Fibroblast of lung (primary cell): ENCODE results near the gene UBAP1L. TPM values are rescaled to one million over a fixed set of nuclear protein-coding genes. Genes with fewer than 3 reads are reported as not detected.
"Not testable (repeated sequence)": the region's sequence is repeated elsewhere in the genome, so short reads cannot be mapped to it uniquely, and the experiment has no call there.

ENCODE experiments used
- DNase-seq, 2 donors: peaks; one replicate each; pipeline versions ENCODE4 v3.0.0 to v3.0.0-alpha.2; 2010; ENCODE audit warnings: low read depth in 2 of 2
- H2AFZ ChIP-seq: 2 replicates; pipeline ENCODE4 v1.5.1; 2012; ENCODE audit warnings: low read length, control low read depth, inconsistent platforms
- H3K27ac ChIP-seq: 2 replicates; pipeline ENCODE4 v1.5.1; 2011; ENCODE audit warnings: low read length, control low read depth; ENCODE audit not compliant: insufficient read depth
- H3K27me3 ChIP-seq: 2 replicates; pipeline ENCODE4 v1.5.1; 2011; ENCODE audit warnings: mild to moderate bottlenecking, low read length; ENCODE audit not compliant: control insufficient read depth, insufficient read depth
- H3K36me3 ChIP-seq: 2 replicates; pipeline ENCODE4 v1.5.1; 2011; ENCODE audit warnings: low read length; ENCODE audit not compliant: control insufficient read depth, insufficient read depth
- H3K4me1 ChIP-seq: 2 replicates; pipeline ENCODE4 v1.5.1; 2011; ENCODE audit warnings: low read length; ENCODE audit not compliant: control insufficient read depth, insufficient read depth; ENCODE audit errors: extremely low read depth
- H3K4me2 ChIP-seq: 2 replicates; pipeline ENCODE4 v1.5.1; 2011; ENCODE audit warnings: low read length, control low read depth; ENCODE audit not compliant: insufficient read depth; ENCODE audit errors: extremely low read depth
- H3K4me3 ChIP-seq, 4 experiments: fragments of 200-600 bp in 1 of 4; sonication (generic) in 1 of 4; replicated peaks in 1 of 4; 2 replicates each; pipeline ENCODE4 v1.5.1; 2011 to 2016; ENCODE audit warnings: low read length in 4 of 4, low read depth in 3 of 4, mild to moderate bottlenecking in 3 of 4, control low read depth in 2 of 4, inconsistent platforms in 1 of 4, mixed read lengths in 1 of 4; ENCODE audit not compliant: insufficient read depth in 1 of 4; ENCODE audit errors: control extremely low read depth in 1 of 4
- H3K79me2 ChIP-seq: 2 replicates; pipeline ENCODE4 v1.5.1; 2012; ENCODE audit warnings: mild to moderate bottlenecking, low read length, inconsistent platforms; ENCODE audit not compliant: control insufficient read depth, insufficient read depth
- H3K9ac ChIP-seq: 2 replicates; pipeline ENCODE4 v1.5.1; 2011; ENCODE audit warnings: mild to moderate bottlenecking, low read length, control low read depth; ENCODE audit not compliant: insufficient read depth
- H3K9me3 ChIP-seq: 2 replicates; pipeline ENCODE4 v1.5.1; 2012; ENCODE audit warnings: low read depth, low read length; ENCODE audit not compliant: control insufficient read depth, insufficient read depth
- H4K20me1 ChIP-seq: 2 replicates; pipeline ENCODE4 v1.5.1; 2011; ENCODE audit warnings: low read length; ENCODE audit not compliant: control insufficient read depth, insufficient read depth; ENCODE audit errors: extremely low read depth
- EZH2 ChIP-seq: IDR thresholded peaks from 2 replicates; pipeline ENCODE4 v1.5.1; 2012; ENCODE audit warnings: low read length, control low read depth, mild to moderate bottlenecking; ENCODE audit errors: missing control alignments
- polyA plus RNA-seq, 2 donors: library from polyadenylated mRNA; depleted of rRNA in 1 of 2; stranded (reverse) in 1 of 2; unstranded in 1 of 2; fragments of >200 nt; gene quantifications; 2 replicates each; pipeline ENCODE4 v1.2.1, GENCODE V29; 2011 to 2012; ENCODE audit warnings: missing spikeins in 1 of 2
- total RNA-seq: library from RNA; depleted of rRNA; stranded (reverse); fragments of >200 nt; gene quantifications from 2 replicates; pipeline ENCODE4 v1.2.1, GENCODE V29; 2014
- TF ChIP-seq, protein P1 (sequence below), 2 donors: IDR thresholded peaks in 1 of 2; conservative IDR thresholded peaks in 1 of 2; 1 replicate in 1 of 2; 2 replicates in 1 of 2; pipeline ENCODE4 v1.5.1; 2011 to 2012; ENCODE audit warnings: low read length in 2 of 2, control low read depth in 1 of 2, inconsistent platforms in 1 of 2, low read depth in 1 of 2, mild to moderate bottlenecking in 1 of 2

Gene UBAP1L
- total and polyA plus RNA-seq, 2 donors (not counting 1 experiment from before 2014, with no cell fraction given) = 0.33 to 0.99 TPM

DNA sequence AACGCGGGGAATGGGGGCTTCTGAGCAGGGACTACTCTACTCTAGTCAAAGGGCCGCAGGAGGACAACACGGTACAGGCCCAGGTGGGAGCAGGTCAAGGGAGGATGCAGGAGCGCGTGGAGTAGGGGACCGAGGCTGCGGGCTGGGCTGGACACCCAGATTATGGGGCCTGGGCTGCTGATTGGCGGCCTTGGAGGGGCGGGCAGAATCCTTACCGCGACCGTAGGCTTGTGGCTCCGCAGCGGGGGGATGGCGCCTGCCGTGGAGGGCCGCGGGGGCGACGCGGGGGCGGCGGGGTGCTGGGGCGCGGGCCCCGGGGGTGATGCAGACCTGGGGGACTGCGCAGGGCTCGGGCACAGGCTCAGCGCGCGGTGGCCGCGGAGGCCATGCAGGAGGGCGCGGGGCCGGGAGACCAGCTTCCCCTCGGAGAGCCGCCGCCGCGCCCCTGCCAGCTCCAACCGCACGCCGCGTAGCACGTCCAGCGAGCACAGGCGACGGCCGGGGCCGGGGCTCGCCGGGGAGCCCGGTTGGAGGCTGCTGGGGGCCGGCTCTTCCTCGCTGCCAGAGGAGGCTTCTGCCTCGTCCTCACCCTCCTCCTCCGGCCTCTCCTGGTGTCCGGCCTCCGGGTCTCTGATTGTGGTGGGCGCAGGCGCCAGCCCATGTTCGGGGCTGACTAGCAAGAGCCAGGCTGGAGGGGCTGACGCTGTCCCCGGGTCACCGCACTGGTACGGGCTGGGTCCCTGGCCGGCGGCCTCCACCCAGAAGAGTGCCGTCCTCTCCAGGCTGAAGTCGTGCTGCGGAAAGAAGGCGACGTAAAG lies 12.9 kb downstream of the UBAP1L start:
- H3K4me3 ChIP-seq = no peak overlapping the region
- no peaks in the 10 kb centered on the region for H3K9me3 ChIP-seq
- DNase-seq = no peak
- no peaks in the 10 kb centered on the region for H3K79me2 ChIP-seq
- H3K4me2 ChIP-seq = no peak overlapping the region
- H2AFZ ChIP-seq = no peak overlapping the region
- H4K20me1 ChIP-seq = no peaks in the 10 kb centered on the region
- TF ChIP-seq, protein P1, sequence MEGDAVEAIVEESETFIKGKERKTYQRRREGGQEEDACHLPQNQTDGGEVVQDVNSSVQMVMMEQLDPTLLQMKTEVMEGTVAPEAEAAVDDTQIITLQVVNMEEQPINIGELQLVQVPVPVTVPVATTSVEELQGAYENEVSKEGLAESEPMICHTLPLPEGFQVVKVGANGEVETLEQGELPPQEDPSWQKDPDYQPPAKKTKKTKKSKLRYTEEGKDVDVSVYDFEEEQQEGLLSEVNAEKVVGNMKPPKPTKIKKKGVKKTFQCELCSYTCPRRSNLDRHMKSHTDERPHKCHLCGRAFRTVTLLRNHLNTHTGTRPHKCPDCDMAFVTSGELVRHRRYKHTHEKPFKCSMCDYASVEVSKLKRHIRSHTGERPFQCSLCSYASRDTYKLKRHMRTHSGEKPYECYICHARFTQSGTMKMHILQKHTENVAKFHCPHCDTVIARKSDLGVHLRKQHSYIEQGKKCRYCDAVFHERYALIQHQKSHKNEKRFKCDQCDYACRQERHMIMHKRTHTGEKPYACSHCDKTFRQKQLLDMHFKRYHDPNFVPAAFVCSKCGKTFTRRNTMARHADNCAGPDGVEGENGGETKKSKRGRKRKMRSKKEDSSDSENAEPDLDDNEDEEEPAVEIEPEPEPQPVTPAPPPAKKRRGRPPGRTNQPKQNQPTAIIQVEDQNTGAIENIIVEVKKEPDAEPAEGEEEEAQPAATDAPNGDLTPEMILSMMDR (conservative IDR thresholded peaks at IDR 0.05 in 1 of 2, IDR thresholded peaks at IDR 0.05 in 1 of 2; ENCODE audit: low read depth in 1 of 2, low read length in 2 of 2) = no peak
- no peak for TF ChIP-seq EZH2
- no peaks in the 10 kb centered on the region for H3K4me1 ChIP-seq
- no peak overlapping the region for H3K27ac ChIP-seq
- no peaks in the 10 kb centered on the region for H3K27me3 ChIP-seq
- H3K9ac ChIP-seq = no peak overlapping the region
- peaks cover 7% of the 10 kb centered on the region for H3K36me3 ChIP-seq

DNA sequence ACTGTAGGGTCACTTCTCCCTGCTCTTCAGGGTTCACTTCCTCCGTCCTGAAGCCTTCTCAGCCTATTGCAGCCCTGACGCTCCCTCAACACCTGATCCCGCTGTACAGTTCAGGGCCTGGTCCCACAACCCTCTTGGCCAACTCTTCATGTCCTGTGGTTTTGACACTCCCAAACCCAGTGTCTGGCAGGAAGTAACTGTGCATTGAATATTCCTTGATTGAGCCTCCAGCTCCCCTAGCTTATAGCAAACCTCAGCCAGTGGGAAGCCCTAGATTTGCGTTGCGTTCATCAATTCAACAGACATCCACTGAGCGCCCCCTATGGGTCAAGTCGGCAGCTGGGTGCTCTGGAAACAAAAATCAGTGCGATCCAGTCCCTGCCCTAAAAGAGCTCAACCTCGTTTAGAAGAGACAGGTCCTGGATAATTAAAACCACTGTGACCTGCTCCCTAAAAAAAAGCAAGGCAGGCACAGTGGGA lies 13.5 kb downstream of the UBAP1L start:
- no peak for TF ChIP-seq EZH2
- TF ChIP-seq, protein P1 (conservative IDR thresholded peaks at IDR 0.05 in 1 of 2, IDR thresholded peaks at IDR 0.05 in 1 of 2; ENCODE audit: low read depth in 1 of 2, low read length in 2 of 2) = peak; percentile 91 to 93
- Histone ChIP-seq H3K4me3 (no peak overlapping the region), H3K9me3 (no peaks in the 10 kb centered on the region), H3K4me1 (no peaks in the 10 kb centered on the region), H3K79me2 (no peaks in the 10 kb centered on the region), H3K36me3 (peaks cover 7% of the 10 kb centered on the region), H4K20me1 (no peaks in the 10 kb centered on the region), H3K27me3 (no peaks in the 10 kb centered on the region), H2AFZ (no peak overlapping the region), H3K27ac (no peak overlapping the region), H3K9ac (no peak overlapping the region), H3K4me2 (no peak overlapping the region)
- peak; percentile 29 to 83 for DNase-seq

DNA sequence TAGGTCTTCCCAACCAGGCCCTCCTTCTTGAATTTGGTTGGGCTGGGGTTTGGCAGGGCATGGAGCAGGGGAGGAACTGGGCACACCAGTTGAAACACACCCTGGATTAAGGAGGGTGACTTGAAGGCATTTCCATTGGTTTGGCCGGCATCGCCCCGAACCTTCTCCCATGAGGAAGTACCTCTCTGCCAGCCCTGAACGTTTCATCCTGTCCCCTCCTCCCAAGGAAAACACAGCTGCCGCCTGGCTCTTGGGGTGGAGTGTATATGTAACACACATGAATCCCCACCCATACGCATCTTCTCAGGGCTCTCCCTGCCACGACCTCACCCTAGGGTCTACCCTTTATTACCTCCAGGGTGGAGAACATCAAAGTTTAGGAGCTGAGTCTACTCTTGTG lies 14.6 kb downstream of the UBAP1L start:
- no peaks in the 10 kb centered on the region for H3K9me3 ChIP-seq
- H3K27me3 ChIP-seq = no peaks in the 10 kb centered on the region
- H4K20me1 ChIP-seq = no peaks in the 10 kb centered on the region
- peaks cover 7% of the 10 kb centered on the region for H3K36me3 ChIP-seq
- H3K4me3 ChIP-seq = no peak overlapping the region
- no peak overlapping the region for H3K4me2 ChIP-seq
- no peak overlapping the region for H3K9ac ChIP-seq
- no peak overlapping the region for H2AFZ ChIP-seq
- no peaks in the 10 kb centered on the region for H3K79me2 ChIP-seq
- TF ChIP-seq EZH2 = no peak
- TF ChIP-seq, protein P1 (conservative IDR thresholded peaks at IDR 0.05 in 1 of 2, IDR thresholded peaks at IDR 0.05 in 1 of 2; ENCODE audit: low read depth in 1 of 2, low read length in 2 of 2) = no peak
- DNase-seq = no peak
- H3K27ac ChIP-seq = no peak overlapping the region
- H3K4me1 ChIP-seq = no peaks in the 10 kb centered on the region

DNA sequence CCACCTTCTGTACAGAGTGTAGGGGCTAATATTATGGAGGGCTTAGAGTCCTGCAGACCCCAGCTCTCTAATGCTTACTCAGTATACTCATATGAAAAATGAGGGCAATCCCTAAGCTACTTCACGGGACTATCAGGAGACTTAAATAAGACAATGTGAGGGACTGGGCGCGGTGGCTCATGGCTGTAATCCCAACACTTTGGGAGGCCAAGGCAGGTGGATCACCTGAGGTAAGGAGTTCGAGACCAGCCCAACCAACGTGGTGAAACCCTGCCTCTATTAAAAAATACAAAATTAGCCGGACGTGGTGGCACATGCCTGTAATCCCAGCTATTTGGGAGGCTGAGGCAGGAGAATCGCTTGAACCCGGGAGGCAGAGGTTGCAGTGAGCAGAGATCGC lies 15.2 kb downstream of the UBAP1L start:
- H3K27me3 ChIP-seq, DNase-seq, H3K79me2 ChIP-seq, H3K4me2 ChIP-seq, H3K9ac ChIP-seq, H3K27ac ChIP-seq, H3K36me3 ChIP-seq, H3K4me1 ChIP-seq, H3K9me3 ChIP-seq, H2AFZ ChIP-seq, H4K20me1 ChIP-seq, H3K4me3 ChIP-seq: not testable (repeated sequence)
